HG03108 (cell line): ENCODE results near the gene PWP2.
A peak's percentile ranks its signal among the peaks of the same experiment; 100 is the strongest.
"Not testable (repeated sequence)": the region's sequence is repeated elsewhere in the genome, so short reads cannot be mapped to it uniquely, and the experiment has no call there.

Source experiments
- ATAC-seq: cut with Tn5 transposase; IDR thresholded peaks from one replicate; pipeline ENCODE4 v1.9.1; 2021; ENCODE audit warnings: moderate library complexity; ENCODE audit not compliant: unreplicated experiment

The PWP2 gene

DNA sequence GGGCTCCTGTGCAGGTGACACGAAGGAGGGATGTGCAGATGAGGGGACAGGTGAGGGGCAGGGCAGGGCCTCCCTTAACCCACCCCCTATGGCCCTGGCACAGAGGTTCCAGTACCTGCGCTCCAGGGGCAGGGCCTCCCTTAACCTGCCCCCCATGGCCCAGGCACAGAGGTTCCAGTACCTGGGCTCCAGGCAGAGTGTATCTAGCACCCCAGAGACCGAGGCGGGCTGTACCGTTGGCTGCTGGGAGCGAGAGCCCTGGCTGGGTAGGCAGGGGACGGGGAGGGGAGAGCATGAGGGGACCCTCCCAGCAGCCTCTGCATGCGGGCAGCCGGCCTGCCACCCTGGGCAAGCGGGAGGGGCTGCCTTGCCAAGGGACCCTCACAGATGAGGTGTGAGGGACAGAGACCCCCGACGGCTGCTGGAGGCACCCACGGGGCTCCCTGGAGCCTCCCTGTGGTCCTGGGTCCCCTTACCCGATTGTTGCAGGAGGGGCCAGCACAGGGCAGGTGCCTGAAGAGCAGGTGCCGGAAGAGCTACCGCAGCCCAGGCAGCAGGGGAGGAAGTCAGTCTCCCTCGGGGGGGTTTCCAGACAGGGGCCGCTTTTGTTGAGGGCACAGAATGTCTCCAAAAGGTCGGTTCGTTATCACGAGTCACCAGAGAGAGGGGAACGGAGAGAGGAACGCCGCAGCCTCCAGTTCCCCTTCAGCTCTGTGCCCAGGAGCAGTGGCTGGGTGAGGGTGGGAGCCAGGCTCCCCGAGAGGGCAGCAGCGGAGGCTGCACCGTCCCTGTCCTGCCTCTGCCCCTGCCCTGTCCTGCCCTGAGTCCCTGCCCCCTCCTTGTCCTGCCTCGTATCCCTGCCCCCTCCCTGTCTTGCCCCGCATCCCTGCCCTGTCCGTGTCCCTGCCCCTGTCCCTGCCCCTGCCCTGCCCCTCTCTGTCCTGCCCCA is 52.4 kb downstream of the PWP2 start:
- ATAC-seq, result not testable (repeated sequence)

DNA sequence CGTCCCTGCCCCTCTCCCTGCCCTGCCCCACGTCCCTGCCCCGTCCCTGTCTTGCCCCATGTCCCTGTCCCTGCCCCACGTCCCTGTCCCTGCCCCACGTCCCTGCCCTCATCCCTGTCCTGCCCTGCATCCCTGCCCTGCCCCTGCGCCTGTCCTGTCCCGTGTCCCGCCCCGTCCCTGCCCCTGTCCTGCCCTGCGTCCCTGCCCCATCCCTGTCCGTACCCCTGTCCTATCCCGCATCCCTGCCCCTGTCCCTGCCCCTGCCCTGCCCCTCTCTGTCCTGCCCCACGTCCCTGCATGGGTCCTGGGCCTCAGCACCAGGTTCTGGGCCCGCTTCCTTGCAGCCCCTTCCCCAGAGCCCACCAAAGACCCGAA is 53.1 kb downstream of the PWP2 start:
- not testable (repeated sequence) for ATAC-seq

DNA sequence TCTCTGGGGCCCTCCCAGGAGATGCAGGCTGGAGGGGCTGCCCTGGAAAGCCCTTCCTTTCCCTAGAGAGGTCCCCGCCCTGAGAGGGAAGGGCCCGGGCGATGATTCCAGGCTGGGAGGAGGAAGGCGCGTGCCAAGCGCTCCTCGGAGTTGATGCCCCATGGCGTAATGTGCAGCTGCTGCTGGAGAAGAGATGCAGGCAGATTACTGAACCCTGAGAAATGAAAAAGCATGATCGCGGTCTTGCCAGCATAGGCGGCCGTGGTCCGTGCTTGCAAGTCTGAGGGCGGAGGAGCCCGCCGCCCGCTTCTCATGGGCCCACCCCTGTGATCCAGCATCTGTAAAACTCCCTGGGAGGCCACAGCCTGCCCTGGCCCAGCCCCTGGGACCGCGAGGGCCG is 53.6 kb downstream of the PWP2 start:
- ATAC-seq, result not testable (repeated sequence)

DNA sequence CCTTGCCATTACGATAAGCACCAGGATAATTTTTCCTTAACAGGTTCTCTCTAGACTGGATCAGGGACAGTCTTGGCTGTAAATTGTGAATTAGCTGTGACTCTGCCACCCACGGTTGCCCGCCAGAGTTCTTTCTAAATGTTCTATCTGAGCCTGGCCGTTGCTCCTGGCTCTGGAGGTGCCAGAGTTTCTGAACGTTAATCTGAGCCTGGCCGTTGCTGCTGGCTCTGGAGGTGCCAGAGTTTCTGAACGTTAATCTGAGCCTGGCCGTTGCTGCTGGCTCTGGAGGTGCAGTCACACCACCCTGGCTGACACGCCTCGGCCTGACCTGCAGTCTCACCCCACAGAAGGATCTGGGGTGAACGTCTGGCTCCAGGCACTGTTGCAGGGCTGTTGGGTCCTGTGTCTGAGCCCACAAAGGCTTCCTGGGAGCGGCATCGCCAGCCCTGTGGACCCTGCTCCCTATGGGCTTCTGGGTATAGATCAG is 56.0 kb downstream of the PWP2 start:
- ATAC-seq, result not testable (repeated sequence)

DNA sequence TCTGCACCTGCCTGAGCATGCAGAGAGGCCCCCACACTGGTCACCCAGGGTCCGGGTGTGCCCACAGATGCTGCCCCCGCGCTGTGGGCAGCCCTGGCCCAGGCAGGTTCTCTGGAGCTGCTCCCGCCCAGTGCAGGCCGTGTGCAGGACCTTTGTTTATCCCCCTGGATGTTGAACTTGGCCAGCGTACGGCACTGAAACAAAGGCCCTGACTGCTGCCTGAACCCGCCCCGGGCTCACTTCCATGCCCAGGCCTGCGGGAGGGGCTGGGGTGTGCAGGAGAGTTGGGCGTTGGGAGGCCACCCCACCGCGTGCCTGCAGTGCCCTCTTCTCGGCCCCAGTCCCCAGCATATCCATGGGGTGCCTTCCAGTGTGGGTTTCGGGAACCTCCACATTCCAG is 58.7 kb downstream of the PWP2 start:
- ATAC-seq, result not testable (repeated sequence)

DNA sequence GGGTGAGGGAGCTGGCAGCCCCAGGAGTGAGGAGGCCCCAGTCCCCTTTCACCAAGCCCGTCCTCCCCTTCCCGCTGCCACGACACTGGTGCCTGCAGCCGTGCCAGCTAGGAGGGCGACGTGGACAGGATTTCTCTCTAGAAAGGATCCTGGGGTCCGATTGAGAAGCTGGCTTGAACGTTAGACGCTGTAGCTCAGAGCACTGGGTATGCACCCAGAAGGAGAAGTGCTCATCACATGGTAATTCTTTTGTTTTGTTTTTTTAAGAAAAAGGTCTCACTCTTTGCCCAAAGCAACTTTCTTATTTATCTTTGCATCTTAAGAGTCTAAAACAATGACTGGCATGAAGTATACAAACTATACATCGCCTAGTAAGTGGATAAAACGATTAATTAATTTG is 60.3 kb downstream of the PWP2 start:
- ATAC-seq, result not testable (repeated sequence)

DNA sequence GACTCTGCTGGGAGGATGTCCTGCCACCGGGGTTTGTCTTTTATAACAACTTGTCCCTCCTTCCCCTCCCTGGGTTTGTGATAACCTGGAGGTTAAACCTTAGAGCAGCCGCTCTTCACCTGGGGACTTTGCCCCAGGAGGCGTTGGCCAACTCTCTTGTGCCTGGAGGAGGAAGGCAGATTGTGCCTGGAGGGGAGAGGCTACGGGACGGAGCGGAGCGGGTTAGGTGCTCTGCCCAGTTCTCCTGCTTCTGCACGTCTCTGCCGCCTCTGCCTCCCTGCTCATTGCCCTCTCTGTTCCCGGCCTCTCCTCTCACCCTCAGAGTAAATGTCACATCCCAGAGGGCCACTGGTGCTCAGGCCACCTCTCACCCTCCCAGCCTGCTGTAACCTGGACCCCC is 63.1 kb downstream of the PWP2 start:
- ATAC-seq, result not testable (repeated sequence)

DNA sequence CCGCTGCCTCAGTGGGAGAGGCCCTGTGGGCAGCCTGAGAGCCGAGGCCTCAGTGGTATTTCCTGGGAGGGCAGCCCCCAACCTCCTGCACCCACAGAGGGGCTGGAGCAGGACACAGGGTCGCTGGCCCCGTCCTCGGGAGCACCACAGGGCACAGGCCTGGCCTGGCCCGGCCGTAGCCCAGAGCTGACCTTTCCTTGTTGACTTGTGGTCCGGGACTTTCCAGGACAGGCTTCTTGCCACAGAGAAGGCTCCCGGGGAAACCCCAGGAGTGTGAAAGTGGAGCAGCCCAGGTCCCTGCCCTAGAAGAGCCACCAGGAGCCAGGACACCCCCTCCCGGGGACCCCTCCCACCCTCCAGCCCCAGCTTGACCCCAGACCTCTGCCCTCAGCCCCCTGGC is 63.7 kb downstream of the PWP2 start:
- ATAC-seq, result not testable (repeated sequence)

DNA sequence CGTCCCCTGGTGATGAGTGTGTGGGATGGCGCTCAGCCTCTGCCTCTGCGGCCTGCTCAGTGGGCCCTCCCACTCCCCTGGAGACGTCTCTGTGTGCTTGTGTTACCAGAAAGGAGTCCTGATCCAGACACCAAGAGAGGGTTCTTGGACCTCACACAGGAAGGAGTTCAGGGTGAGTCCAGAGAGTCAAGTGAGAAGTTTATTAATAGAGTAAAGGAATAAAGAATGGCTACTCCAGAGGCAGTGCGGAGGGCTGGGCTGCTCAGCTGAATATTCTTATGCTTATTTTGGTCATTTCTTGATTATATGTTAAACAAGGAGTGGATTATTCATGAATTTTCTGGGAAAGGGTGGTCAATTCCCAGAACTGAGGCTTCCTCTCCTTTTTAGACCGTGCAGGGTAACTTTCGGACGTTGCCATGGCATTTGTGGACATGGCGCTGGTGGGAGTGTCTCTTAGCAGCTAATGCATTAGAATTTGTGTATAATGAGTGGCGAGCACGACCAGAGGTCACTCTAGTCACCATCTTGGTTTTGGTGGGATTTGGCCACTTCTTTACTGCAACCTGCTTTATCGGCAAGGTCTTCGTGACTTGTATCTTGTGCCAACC is 64.9 kb downstream of the PWP2 start:
- ATAC-seq, result not testable (repeated sequence)

DNA sequence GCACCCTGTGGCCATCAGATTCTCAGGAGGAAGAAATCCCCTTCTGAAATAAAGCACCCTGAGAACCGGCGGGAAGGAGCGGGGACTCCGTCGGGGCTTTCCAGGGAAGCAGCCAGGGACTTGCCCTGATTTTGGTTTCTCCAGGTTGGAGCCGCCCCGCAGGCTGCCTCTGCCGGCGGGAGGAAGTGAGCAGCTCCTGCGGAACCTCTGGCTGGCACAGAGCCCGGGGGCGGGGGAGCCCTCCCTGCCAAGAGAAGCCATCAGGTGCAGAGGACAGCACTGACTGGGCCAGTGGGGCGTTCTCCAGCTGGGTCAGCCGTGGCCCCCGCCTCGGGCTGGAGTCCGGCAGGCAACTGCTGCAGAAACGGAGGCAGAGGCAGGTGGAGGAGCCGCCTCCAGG is 65.5 kb downstream of the PWP2 start:
- ATAC-seq, result peak; percentile 44

DNA sequence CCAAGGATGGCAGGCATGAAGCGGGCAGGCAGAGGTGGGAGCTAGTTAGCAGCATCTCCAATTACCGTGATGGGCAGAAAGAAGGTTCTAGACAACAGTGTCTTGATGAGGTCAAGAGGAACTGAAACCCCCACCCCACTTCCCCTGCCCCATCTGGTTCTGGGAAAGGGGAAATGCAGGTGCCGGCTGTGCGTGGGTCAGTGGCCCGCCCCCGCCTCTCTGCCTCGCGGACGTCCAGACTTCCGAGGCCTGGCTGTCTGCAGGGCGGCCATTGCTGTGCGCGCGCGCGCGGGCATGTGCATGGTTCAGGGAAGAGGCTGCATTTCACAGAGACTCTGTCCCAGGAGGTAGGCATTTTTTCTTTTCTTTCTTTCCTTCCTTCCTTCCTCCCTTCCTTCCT is 68.0 kb downstream of the PWP2 start:
- peak; percentile 56 for ATAC-seq

DNA sequence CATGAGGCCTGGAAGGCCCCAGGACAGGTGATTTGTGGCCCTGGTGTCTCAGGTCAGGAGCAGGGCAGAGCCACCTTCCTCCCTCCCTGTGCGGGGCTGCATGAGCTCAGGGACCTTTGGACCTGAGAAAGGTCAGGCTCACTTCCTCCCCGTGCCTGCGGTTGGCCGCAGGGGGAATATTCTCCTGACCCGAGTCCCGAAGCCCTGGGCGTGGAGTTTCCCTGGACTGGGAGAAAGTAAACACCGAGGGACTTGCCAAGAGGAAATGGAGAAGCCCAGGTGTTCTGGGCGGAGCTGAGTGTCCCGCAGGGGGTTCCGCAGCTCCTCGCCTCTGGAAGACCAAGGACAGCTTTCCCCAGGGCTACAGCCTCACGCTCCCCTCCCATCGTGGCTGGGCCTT is 68.9 kb downstream of the PWP2 start:
- not testable (repeated sequence) for ATAC-seq
